AG09309 (cell line): Measurements from ENCODE around the gene NRF1.
"Not testable (repeated sequence)": the region's sequence is repeated elsewhere in the genome, so short reads cannot be mapped to it uniquely, and the experiment has no call there.

Source experiments
- DNase-seq: peaks from one replicate; pipeline ENCODE4 v3.0.0-alpha.2; 2010; ENCODE audit warnings: low read depth
- H3K4me3 ChIP-seq: 2 replicates; pipeline ENCODE4 v1.5.1; 2011; ENCODE audit warnings: mild to moderate bottlenecking, low read depth, low read length, moderate library complexity; ENCODE audit not compliant: control insufficient read depth
- CTCF ChIP-seq: IDR thresholded peaks from 2 replicates; pipeline ENCODE4 v1.5.1; 2011; ENCODE audit warnings: mild to moderate bottlenecking, low read depth, low read length, inconsistent platforms; ENCODE audit not compliant: insufficient read depth, control insufficient read depth; ENCODE audit errors: missing control alignments

Gene NRF1

GRCh38 chr7:129634361-129635034 lies 23.0 kb downstream of the NRF1 start:
- no peak for DNase-seq
- no peak for TF ChIP-seq CTCF
- H3K4me3 ChIP-seq, result no peak overlapping the region

GRCh38 chr7:129635300-129636029 lies 23.9 kb downstream of the NRF1 start:
- peak; percentile 91 for TF ChIP-seq CTCF
- DNase-seq, result peak; percentile 51
- no peak overlapping the region for H3K4me3 ChIP-seq

GRCh38 chr7:129636030-129636550 lies 24.6 kb downstream of the NRF1 start:
- H3K4me3 ChIP-seq, DNase-seq: not testable (repeated sequence)

GRCh38 chr7:129636641-129637040 lies 25.1 kb downstream of the NRF1 start:
- no peak for DNase-seq
- H3K4me3 ChIP-seq, result no peak overlapping the region
- no peak for TF ChIP-seq CTCF

- DNase-seq, result no peak
These were observed 28.9 kb downstream of the NRF1 start for GRCh38 chr7:129640400-129640799.

GRCh38 chr7:129642871-129643549 lies 31.5 kb downstream of the NRF1 start:
- no peak overlapping the region for H3K4me3 ChIP-seq
- TF ChIP-seq CTCF, result no peak

More at GRCh38 chr7:129640400-129640799, 28.9 kb downstream of the NRF1 start:
- TF ChIP-seq CTCF, result no peak
- no peak overlapping the region for H3K4me3 ChIP-seq

GRCh38 chr7:129643550-129644170 lies 32.1 kb downstream of the NRF1 start:
- DNase-seq, result no peak
- H3K4me3 ChIP-seq, result no peak overlapping the region
- TF ChIP-seq CTCF, result no peak

More at GRCh38 chr7:129642871-129643549, 31.5 kb downstream of the NRF1 start:
- DNase-seq, result no peak
